ENCODE data around the gene FBXO11.
"Not testable (repeated sequence)": the region's sequence is repeated elsewhere in the genome, so short reads cannot be mapped to it uniquely, and the experiment has no call there.

Gene FBXO11

DNA sequence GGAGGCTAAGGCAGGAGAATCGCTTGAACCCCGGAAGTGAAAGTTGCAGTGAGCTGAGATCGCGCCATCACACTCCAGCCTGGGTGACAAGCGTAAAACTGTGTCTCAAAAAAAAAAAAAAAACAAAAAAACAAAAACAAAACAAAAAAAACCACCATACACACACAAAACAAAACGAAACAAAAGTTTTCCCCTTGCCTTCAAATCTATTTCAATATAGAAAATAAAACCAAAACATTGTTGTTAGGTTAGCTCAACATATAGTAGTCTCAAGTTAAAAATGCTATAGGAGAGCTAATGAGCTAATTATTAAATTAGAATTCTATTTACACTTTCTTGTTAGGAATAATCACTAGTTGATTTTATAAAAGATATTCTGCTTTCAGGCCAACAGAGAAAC, 43.3 kb downstream of the FBXO11 start (continued):
- TF ChIP-seq, protein P1, sequence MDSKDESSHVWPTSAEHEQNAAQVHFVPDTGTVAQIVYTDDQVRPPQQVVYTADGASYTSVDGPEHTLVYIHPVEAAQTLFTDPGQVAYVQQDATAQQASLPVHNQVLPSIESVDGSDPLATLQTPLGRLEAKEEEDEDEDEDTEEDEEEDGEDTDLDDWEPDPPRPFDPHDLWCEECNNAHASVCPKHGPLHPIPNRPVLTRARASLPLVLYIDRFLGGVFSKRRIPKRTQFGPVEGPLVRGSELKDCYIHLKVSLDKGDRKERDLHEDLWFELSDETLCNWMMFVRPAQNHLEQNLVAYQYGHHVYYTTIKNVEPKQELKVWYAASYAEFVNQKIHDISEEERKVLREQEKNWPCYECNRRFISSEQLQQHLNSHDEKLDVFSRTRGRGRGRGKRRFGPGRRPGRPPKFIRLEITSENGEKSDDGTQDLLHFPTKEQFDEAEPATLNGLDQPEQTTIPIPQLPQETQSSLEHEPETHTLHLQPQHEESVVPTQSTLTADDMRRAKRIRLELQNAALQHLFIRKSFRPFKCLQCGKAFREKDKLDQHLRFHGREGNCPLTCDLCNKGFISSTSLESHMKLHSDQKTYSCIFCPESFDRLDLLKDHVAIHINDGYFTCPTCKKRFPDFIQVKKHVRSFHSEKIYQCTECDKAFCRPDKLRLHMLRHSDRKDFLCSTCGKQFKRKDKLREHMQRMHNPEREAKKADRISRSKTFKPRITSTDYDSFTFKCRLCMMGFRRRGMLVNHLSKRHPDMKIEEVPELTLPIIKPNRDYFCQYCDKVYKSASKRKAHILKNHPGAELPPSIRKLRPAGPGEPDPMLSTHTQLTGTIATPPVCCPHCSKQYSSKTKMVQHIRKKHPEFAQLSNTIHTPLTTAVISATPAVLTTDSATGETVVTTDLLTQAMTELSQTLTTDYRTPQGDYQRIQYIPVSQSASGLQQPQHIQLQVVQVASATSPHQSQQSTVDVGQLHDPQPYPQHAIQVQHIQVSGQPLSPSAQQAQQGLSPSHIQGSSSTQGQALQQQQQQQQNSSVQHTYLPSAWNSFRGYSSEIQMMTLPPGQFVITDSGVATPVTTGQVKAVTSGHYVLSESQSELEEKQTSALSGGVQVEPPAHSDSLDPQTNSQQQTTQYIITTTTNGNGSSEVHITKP (tag by site-specific recombination; IDR thresholded peaks at IDR 0.05), result no peak
- TF ChIP-seq ZNF10 (tag by site-specific recombination; IDR thresholded peaks at IDR 0.05) (no peak), ZNF341 (tag by site-specific recombination; IDR thresholded peaks at IDR 0.05; ENCODE audit: low read depth) (no peak), ZNF24 (tag by site-specific recombination; IDR thresholded peaks at IDR 0.05) (no peak), SETDB1 (IDR thresholded peaks at IDR 0.05; ENCODE audit: insufficient read length, low read length) (no peak)
- TF ChIP-seq, protein P2, sequence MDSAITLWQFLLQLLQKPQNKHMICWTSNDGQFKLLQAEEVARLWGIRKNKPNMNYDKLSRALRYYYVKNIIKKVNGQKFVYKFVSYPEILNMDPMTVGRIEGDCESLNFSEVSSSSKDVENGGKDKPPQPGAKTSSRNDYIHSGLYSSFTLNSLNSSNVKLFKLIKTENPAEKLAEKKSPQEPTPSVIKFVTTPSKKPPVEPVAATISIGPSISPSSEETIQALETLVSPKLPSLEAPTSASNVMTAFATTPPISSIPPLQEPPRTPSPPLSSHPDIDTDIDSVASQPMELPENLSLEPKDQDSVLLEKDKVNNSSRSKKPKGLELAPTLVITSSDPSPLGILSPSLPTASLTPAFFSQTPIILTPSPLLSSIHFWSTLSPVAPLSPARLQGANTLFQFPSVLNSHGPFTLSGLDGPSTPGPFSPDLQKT (IDR thresholded peaks at IDR 0.05; ENCODE audit: borderline replicate concordance, low read depth, low read length), result no peak

DNA sequence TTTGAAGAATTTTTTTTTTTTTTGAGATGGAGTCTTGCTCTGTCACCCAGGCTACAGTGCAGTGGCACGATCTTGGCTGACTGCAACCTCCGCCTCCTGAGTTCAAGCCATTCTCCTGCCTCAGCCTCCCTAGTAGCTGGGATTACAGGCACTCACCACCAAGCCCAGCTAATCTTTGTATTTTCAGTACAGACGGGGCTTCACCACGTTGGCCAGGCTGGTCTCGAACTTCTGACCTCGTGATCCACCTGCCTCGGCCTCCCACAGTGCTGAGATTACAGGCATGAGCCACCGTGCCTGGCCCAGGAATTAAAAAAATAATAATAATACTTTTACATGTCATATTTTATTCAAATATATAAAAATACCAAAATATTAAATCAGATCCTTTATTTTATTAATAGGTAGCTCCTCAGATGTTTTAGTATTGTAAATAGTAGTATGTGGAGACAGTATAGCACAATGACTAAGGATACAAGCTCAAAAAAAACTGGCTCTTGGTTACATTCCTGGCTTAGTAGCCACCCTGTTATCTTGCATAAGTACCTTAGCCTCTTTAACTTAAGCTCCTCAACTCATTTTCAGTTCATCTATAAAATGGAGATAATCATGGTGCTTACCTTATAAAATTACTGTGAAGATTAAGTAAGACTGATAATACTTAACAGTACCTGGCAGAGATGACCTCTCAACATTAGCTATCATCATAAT, 53.1 kb downstream of the FBXO11 start:
- not testable (repeated sequence) for H3K36me3 ChIP-seq (ENCODE audit: control insufficient read depth in 2 of 2, insufficient read depth in 1 of 2, low read length in 2 of 2); H3K9me3 ChIP-seq (ENCODE audit: control insufficient read depth, insufficient read depth, low read depth, low read length); H3K4me3 ChIP-seq (ENCODE audit: low read depth, low read length); H3K4me1 ChIP-seq (ENCODE audit: control insufficient read depth, insufficient read depth, low read length); H3K27ac ChIP-seq (ENCODE audit: extremely low read depth, low read depth, low read length)
- ChIA-PET POLR2A (interaction anchor here (0.6 kb wide), 1 partner anchor 242 kb away, joined by 3 read pairs; no protein-coding TSS in a partner anchor), CTCF (interaction anchor here (0.7 to 1.4 kb wide), 3 partner anchors 16 to 253 kb away, joined by 5 to 7 read pairs (median 5); no protein-coding TSS in a partner anchor)
- TF ChIP-seq, protein P3, sequence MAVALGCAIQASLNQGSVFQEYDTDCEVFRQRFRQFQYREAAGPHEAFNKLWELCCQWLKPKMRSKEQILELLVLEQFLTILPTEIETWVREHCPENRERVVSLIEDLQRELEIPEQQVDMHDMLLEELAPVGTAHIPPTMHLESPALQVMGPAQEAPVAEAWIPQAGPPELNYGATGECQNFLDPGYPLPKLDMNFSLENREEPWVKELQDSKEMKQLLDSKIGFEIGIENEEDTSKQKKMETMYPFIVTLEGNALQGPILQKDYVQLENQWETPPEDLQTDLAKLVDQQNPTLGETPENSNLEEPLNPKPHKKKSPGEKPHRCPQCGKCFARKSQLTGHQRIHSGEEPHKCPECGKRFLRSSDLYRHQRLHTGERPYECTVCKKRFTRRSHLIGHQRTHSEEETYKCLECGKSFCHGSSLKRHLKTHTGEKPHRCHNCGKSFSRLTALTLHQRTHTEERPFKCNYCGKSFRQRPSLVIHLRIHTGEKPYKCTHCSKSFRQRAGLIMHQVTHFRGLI (tag by site-specific recombination; IDR thresholded peaks at IDR 0.05), result peak; percentile 56; the same call in 1 of the 2 replicates

DNA sequence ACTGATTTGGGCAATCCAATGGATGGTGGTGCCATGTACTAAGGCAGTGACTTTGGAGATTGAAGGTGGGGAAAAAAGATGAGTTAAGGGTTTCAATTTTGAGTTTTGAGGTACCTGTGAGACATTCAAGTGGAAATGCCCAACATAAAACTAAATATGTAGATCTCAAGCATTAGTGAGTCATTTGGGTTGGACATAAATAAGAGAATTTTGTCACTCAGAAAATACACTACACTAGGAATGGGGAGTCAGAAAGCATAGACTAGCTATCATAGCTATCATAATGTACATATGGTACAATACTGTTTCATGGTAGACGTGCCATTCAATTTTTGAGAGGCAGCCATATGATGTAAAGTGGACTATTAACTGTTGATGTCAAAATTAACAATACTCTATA, 56.1 kb downstream of the FBXO11 start:
- no peaks in the 10 kb centered on the region for H3K36me3 ChIP-seq (ENCODE audit: control insufficient read depth in 2 of 2, insufficient read depth in 1 of 2, low read length in 2 of 2)
- TF ChIP-seq ZNF292 (tag by site-specific recombination; IDR thresholded peaks at IDR 0.05; ENCODE audit: borderline replicate concordance, low read depth) (no peak), ZNF510 (tag by site-specific recombination; IDR thresholded peaks at IDR 0.05; ENCODE audit: insufficient replicate concordance) (no peak), SETDB1 (IDR thresholded peaks at IDR 0.05; ENCODE audit: insufficient read length, low read length) (no peak), YY2 (tag by site-specific recombination; IDR thresholded peaks at IDR 0.05) (no peak), ZNF561 (tag by site-specific recombination; IDR thresholded peaks at IDR 0.05; ENCODE audit: borderline replicate concordance) (no peak), ZEB2 (tag by site-specific recombination; IDR thresholded peaks at IDR 0.05) (no peak), ZNF221 (tag by site-specific recombination; IDR thresholded peaks at IDR 0.05; ENCODE audit: borderline replicate concordance) (no peak), ZNF184 (tag by site-specific recombination; IDR thresholded peaks at IDR 0.05) (no peak)
- TF ChIP-seq, protein P3 (tag by site-specific recombination; IDR thresholded peaks at IDR 0.05), result no peak
- no peaks in the 10 kb centered on the region for H3K9me3 ChIP-seq (ENCODE audit: control insufficient read depth, insufficient read depth, low read depth, low read length)
- ChIA-PET POLR2A (interaction anchor here (1.0 kb wide), 1 partner anchor 67 kb away, joined by 3 read pairs; the partner anchor contains the start of gene MSH6), CTCF (interaction anchor here (0.5 to 1.3 kb wide), 6 partner anchors 8 to 413 kb away, joined by 3 to 7 read pairs (median 4); no protein-coding TSS in a partner anchor)
- H3K4me3 ChIP-seq (ENCODE audit: low read depth, low read length), result no peak overlapping the region
- H3K4me1 ChIP-seq (ENCODE audit: control insufficient read depth, insufficient read depth, low read length), result peaks cover 11% of the 10 kb centered on the region
- H3K27ac ChIP-seq (ENCODE audit: extremely low read depth, low read depth, low read length), result no peak overlapping the region
